IMR-90 (cell line): ENCODE data around the gene ST3GAL3. TPM values are rescaled to one million over a fixed set of nuclear protein-coding genes. Genes with fewer than 3 reads are reported as not detected.

Experiments used
- ATAC-seq: fragments of 200-7000 bp; cut with Tn5 transposase; 2 replicates; pipeline ENCODE4 v1.9.1; 2020; ENCODE audit warnings: low read depth, mild to moderate bottlenecking, moderate library complexity
- BruUV-seq: library from RNA; stranded (reverse); fragments of 400-500 nt; replicated peaks from 2 replicates; lab custom pipeline; 2021; lab: Mats Ljungman, UMichigan
- CTCF ChIA-PET: fragments of 300-600 bp; formaldehyde crosslinking; extraction: SDS; loops from one replicate; lab custom pipeline; 2021; ENCODE audit warnings: antibody characterized with exemption; lab: Yijun Ruan, JAX
- POLR2A ChIA-PET: fragments of 300-600 bp; sonication (Branson Sonifier 250); formaldehyde crosslinking; loops from one replicate; lab custom pipeline; 2022; ENCODE audit warnings: antibody characterized with exemption; ENCODE audit not compliant: unreplicated experiment; lab: Charles Lee
- DNase-seq: peaks from one replicate; pipeline ENCODE4 v3.0.0; 2013
- H2AFZ ChIP-seq: replicated peaks from 2 replicates; pipeline ENCODE3; 2013; ENCODE audit warnings: low read length, mild to moderate bottlenecking; ENCODE audit not compliant: poor library complexity
- H2AK5ac ChIP-seq: 2 replicates; pipeline ENCODE4 v1.6.1; 2013; ENCODE audit warnings: low read depth, low read length, inconsistent platforms
- H2AK9ac ChIP-seq: replicated peaks from 2 replicates; pipeline ENCODE3; 2013; ENCODE audit warnings: mild to moderate bottlenecking, low read depth, low read length, moderate library complexity; ENCODE audit not compliant: poor library complexity
- H2BK120ac ChIP-seq: 2 replicates; pipeline ENCODE4 v1.6.1; 2013; ENCODE audit warnings: low read depth, low read length, inconsistent platforms
- H2BK15ac ChIP-seq: 3 replicates; pipeline ENCODE4 v1.6.1; 2013; ENCODE audit warnings: low read depth, low read length, inconsistent platforms
- H2BK20ac ChIP-seq: 2 replicates; pipeline ENCODE4 v1.6.1; 2013; ENCODE audit warnings: low read depth, mild to moderate bottlenecking, inconsistent platforms, low read length, moderate library complexity
- H2BK5ac ChIP-seq: 2 replicates; pipeline ENCODE4 v1.6.1; 2013; ENCODE audit warnings: mild to moderate bottlenecking, low read depth, low read length, inconsistent platforms; ENCODE audit not compliant: poor library complexity, severe bottlenecking
- H3K14ac ChIP-seq: replicated peaks from 2 replicates; pipeline ENCODE4 v1.6.1; 2013; ENCODE audit warnings: low read depth, low read length, inconsistent platforms
- H3K18ac ChIP-seq: 2 replicates; pipeline ENCODE4 v1.6.1; 2013; ENCODE audit warnings: low read depth, low read length, control low read depth
- H3K23ac ChIP-seq: 2 replicates; pipeline ENCODE4 v1.6.1; 2013; ENCODE audit warnings: low read depth, low read length, inconsistent platforms
- H3K27ac ChIP-seq: 2 replicates; pipeline ENCODE4 v1.5.1; 2013; ENCODE audit warnings: mild to moderate bottlenecking, control low read depth, low read length; ENCODE audit not compliant: insufficient read depth
- H3K27me3 ChIP-seq: 2 replicates; pipeline ENCODE4 v1.6.1; 2013; ENCODE audit warnings: low read length; ENCODE audit not compliant: control insufficient read depth, insufficient read depth
- H3K36me3 ChIP-seq: 2 replicates; pipeline ENCODE4 v1.6.1; 2013; ENCODE audit warnings: low read length, mixed read lengths; ENCODE audit not compliant: control insufficient read depth, insufficient read depth
- H3K4ac ChIP-seq: 2 replicates; pipeline ENCODE4 v1.6.1; 2013; ENCODE audit warnings: low read depth, low read length, inconsistent platforms
- H3K4me1 ChIP-seq: 2 replicates; pipeline ENCODE4 v1.6.1; 2013; ENCODE audit warnings: low read length, mixed read lengths; ENCODE audit not compliant: control insufficient read depth, insufficient read depth
- H3K4me2 ChIP-seq: 2 replicates; pipeline ENCODE4 v1.6.1; 2013; ENCODE audit warnings: low read depth, mild to moderate bottlenecking, control low read depth, low read length, moderate library complexity
- H3K4me3 ChIP-seq: 2 replicates; pipeline ENCODE4 v1.5.1; 2013; ENCODE audit warnings: low read depth, mild to moderate bottlenecking, control low read depth, low read length, moderate library complexity; ENCODE audit not compliant: insufficient read depth
- H3K56ac ChIP-seq: 2 replicates; pipeline ENCODE4 v1.6.1; 2013; ENCODE audit warnings: low read length, inconsistent platforms; ENCODE audit not compliant: insufficient read depth; ENCODE audit errors: extremely low read depth
- H3K79me1 ChIP-seq, 2 experiments: 2 replicates each; pipeline ENCODE4 v1.6.1; 2013; ENCODE audit warnings: low read length in 2 of 2, inconsistent platforms in 1 of 2, low read depth in 1 of 2
- H3K9ac ChIP-seq: 2 replicates; pipeline ENCODE4 v1.6.1; 2013; ENCODE audit warnings: low read depth, low read length, control low read depth
- H3K9me1 ChIP-seq: 2 replicates; pipeline ENCODE4 v1.6.1; 2013; ENCODE audit warnings: low read length, inconsistent platforms; ENCODE audit not compliant: insufficient read depth
- H3K9me3 ChIP-seq: 2 replicates; pipeline ENCODE4 v1.6.1; 2013; ENCODE audit warnings: low read length; ENCODE audit not compliant: control insufficient read depth, insufficient read depth
- H4K20me1 ChIP-seq: 2 replicates; pipeline ENCODE4 v1.6.1; 2013; ENCODE audit warnings: low read length, inconsistent platforms; ENCODE audit not compliant: insufficient read depth
- H4K5ac ChIP-seq: 2 replicates; pipeline ENCODE4 v1.6.1; 2013; ENCODE audit warnings: mild to moderate bottlenecking, low read depth, low read length, control low read depth
- H4K8ac ChIP-seq, 2 experiments: 2 replicates each; pipeline ENCODE4 v1.6.1; 2013; ENCODE audit warnings: low read depth in 2 of 2, low read length in 2 of 2, control low read depth in 1 of 2, inconsistent platforms in 1 of 2
- H4K91ac ChIP-seq: 2 replicates; pipeline ENCODE4 v1.6.1; 2013; ENCODE audit warnings: low read depth, low read length, inconsistent platforms; ENCODE audit not compliant: insufficient read depth
- CEBPB ChIP-seq: IDR thresholded peaks from 2 replicates; pipeline ENCODE4 v1.6.1; 2012; ENCODE audit warnings: low read depth, low read length, improper control_type of control experiment
- FOS ChIP-seq: fragments of 150-350 bp; IDR thresholded peaks from 2 replicates; pipeline ENCODE4 v1.6.1; 2016; ENCODE audit warnings: low read depth, low read length
- SMC3 ChIP-seq: fragments of 150-350 bp; IDR thresholded peaks from 2 replicates; pipeline ENCODE4 v1.6.1; 2016; ENCODE audit warnings: low read depth, mild to moderate bottlenecking, antibody characterized with exemption, low read length, moderate library complexity
- WGBS, 2 experiments: methylation state at CpG; one replicate each; pipeline versions ENCODE4 v1.1.5 to v1.1.7; 2013; ENCODE audit warnings: missing lambda C conversion rate in 2 of 2; ENCODE audit not compliant: insufficient read length in 1 of 2; ENCODE audit errors: extremely low coverage in 2 of 2; 5-methylcytosine and 5-hydroxymethylcytosine counted together
- dilution Hi-C: fragments of 300-500 bp; cut with HindIII; formaldehyde crosslinking; loops from one replicate; pipeline ENCODE4 v1.14.3; 2018; ENCODE audit warnings: low sequenced_read_pairs; ENCODE audit not compliant: unreplicated experiment
- in situ Hi-C: fragments of 300-500 bp; cut with MboI; formaldehyde crosslinking; loops from 3 replicates; pipeline ENCODE4 v1.14.3; 2019; ENCODE audit warnings: low sequenced_read_pairs, inconsistent platforms, mixed read lengths
- intact Hi-C: fragments of 100-400 bp; cut with micrococcal nuclease; formaldehyde crosslinking; loops from 2 replicates; pipeline ENCODE4 v1.10.0; 2022
- polyA plus RNA-seq, 3 experiments: library from polyadenylated mRNA; depleted of rRNA; stranded (reverse); fragments of >200 nt; gene quantifications; 2 replicates each; pipeline ENCODE4 v1.2.3, GENCODE V29; 2012; ENCODE audit warnings: low replicate concordance in 1 of 3
- total RNA-seq: library from RNA; depleted of rRNA; stranded (reverse); fragments of >200 nt; gene quantifications from 2 replicates; pipeline ENCODE4 v1.2.3, GENCODE V29; 2012

The ST3GAL3 gene
- total and polyA plus RNA-seq, 2 of the 4 experiments (the other 2 are of a cell fraction), result 12.0 to 14.8 TPM

- POLR2A ChIA-PET, result interaction anchor here (1.3 kb wide), 1 partner anchor 22 kb away, joined by 6 read pairs; the partner anchor contains the start of gene KDM4A
- Histone ChIP-seq H2AK5ac (no peak overlapping the region), H3K23ac (no peak overlapping the region), H3K4me1 (peaks cover 3% of the 10 kb centered on the region), H3K9me1 (peaks cover 10% of the 10 kb centered on the region), H3K36me3 (peaks cover 68% of the 10 kb centered on the region), H3K9ac (no peak overlapping the region), H2AFZ (no peak overlapping the region), H4K91ac (no peak overlapping the region), H2BK20ac (no peak overlapping the region), H3K9me3 (no peaks in the 10 kb centered on the region), H3K4me2 (no peak overlapping the region), H3K27me3 (no peaks in the 10 kb centered on the region), H4K8ac (no peak overlapping the region), H2BK15ac (no peak overlapping the region), H2BK120ac (no peak overlapping the region), H4K5ac (no peak overlapping the region), H3K4me3 (no peak overlapping the region), H3K56ac (no peak overlapping the region), H4K20me1 (peaks cover 22% of the 10 kb centered on the region), H3K18ac (no peak overlapping the region), H2AK9ac (no peak overlapping the region), H3K4ac (no peak overlapping the region), H3K27ac (no peak overlapping the region), H3K79me1 (peaks cover 29 to 36% of the 10 kb centered on the region in 2 experiments; a peak in 3 of 4 replicates), H2BK5ac (no peak overlapping the region), H3K14ac (no peak overlapping the region)
- 96% methylated on average over 4 of the region's 10 CpGs; no CpG with 5 or more reads in 1 of the 2 experiments for WGBS, 2 experiments
- TF ChIP-seq CEBPB (peak; percentile 86), FOS (0 out of 2 replicates have a peak, but pooled peaks have one; percentile 10), SMC3 (no peak)
- BruUV-seq, result no TSS peak
- dilution Hi-C loops, result no loop called here
- intact Hi-C loops, result loop anchor here (1.0 kb wide), 1 partner anchor 141 kb away; the partner anchor contains the start of gene PTPRF
- ATAC-seq, result peak; percentile 86
- peak; percentile 82 for DNase-seq
- CTCF ChIA-PET, result interaction anchor here (0.6 to 1.2 kb wide), 4 partner anchors 13 to 1058 kb away, joined by 3 to 5 read pairs (median 4); no protein-coding TSS in a partner anchor
- in situ Hi-C loops, result no loop called here
Measured at GRCh38 chr1:43671626-43672330, 35.6 kb upstream of the ST3GAL3 start.
